Left lung (tissue), 10 donors: ENCODE measurements around the gene BGN. TPM values are rescaled to one million over a fixed set of nuclear protein-coding genes. Genes with fewer than 3 reads are reported as not detected.
A peak's percentile ranks its signal among the peaks of the same experiment; 100 is the strongest.

Experiments used
- ATAC-seq: fragments of 200-7000 bp; cut with Tn5 transposase; one replicate; pipeline ENCODE4 v1.9.1; 2020; ENCODE audit warnings: moderate library complexity
- DNase-seq, 4 donors: peaks; one replicate each; pipeline ENCODE4 v3.0.0-alpha.2; 2013 to 2020
- H3K27ac ChIP-seq, 2 donors: fragments of 200-600 bp; sonication (generic) in 1 of 2; one replicate each; pipeline versions ENCODE4 v1.5.0 to v1.8.0; 2020 to 2021
- H3K27me3 ChIP-seq, 2 donors: fragments of 200-600 bp; sonication (generic) in 1 of 2; one replicate each; pipeline versions ENCODE4 v1.5.0 to v1.8.0; 2020 to 2021
- H3K36me3 ChIP-seq, 2 donors: fragments of 200-600 bp; sonication (generic) in 1 of 2; one replicate each; pipeline versions ENCODE4 v1.5.0 to v1.8.0; 2020 to 2021
- H3K4me1 ChIP-seq, 2 donors: fragments of 200-600 bp; one replicate each; pipeline ENCODE4 v1.8.0; 2021
- H3K4me3 ChIP-seq, 2 donors: fragments of 200-600 bp; sonication (generic) in 1 of 2; one replicate each; pipeline versions ENCODE4 v1.5.0 to v1.8.0; 2020 to 2021; ENCODE audit warnings: mild to moderate bottlenecking in 1 of 2
- H3K9me3 ChIP-seq, 2 donors: fragments of 200-600 bp; sonication (generic) in 1 of 2; one replicate each; pipeline versions ENCODE4 v1.5.0 to v1.8.0; 2020 to 2021
- CTCF ChIP-seq, 2 donors: fragments of 200-600 bp; sonication (generic) in 1 of 2; IDR thresholded peaks; one replicate each; pipeline versions ENCODE4 v1.5.0 to v1.8.0; 2021; ENCODE audit warnings: antibody characterized with exemption in 2 of 2
- intact Hi-C, 2 donors: fragments of 100-400 bp; cut with DNase I; formaldehyde crosslinking; loops; one replicate each; pipeline versions ENCODE4 v1.11.2 to v1.14.2; 2022
- polyA plus RNA-seq, 6 donors: library from polyadenylated mRNA; unstranded; fragments of 120-200 nt; gene quantifications; one replicate each; pipeline ENCODE4 v1.2.1, GENCODE V29; 2013; ENCODE audit not compliant: insufficient read length in 6 of 6
- total RNA-seq, 2 donors: library from RNA; stranded (reverse); fragmentation: NEBNext Ultra II Directional; extraction: Animal tissue kit (Norgen Biotek cat#: 25700); gene quantifications; one replicate each; pipeline ENCODE4 v1.2.1, GENCODE V29; 2021
- donor health status: DM: no; HTN: yes; CAD: no.
- donor health status: DM: no; HTN: no; CAD: no.

Gene BGN
- total and polyA plus RNA-seq, 8 donors: 175 to 492 (median 202) TPM

- ATAC-seq: no peak
- Histone ChIP-seq H3K4me3 (no peak overlapping the region), H3K4me1 (no peaks in the 10 kb centered on the region), H3K27me3 (no peaks in the 10 kb centered on the region), H3K27ac (no peak overlapping the region), H3K36me3 (peaks cover 0 to 28% of the 10 kb centered on the region in 2 donors), H3K9me3 (no peaks in the 10 kb centered on the region)
- intact Hi-C loops: no loop called here
- no peak for DNase-seq
- TF ChIP-seq CTCF (IDR thresholded peaks at IDR 0.05): no peak
These were observed 48.2 kb upstream of the BGN start for GRCh38 chrX:153446636-153446936.

- Histone ChIP-seq H3K4me1 (no peaks in the 10 kb centered on the region), H3K4me3 (no peak overlapping the region), H3K27ac (no peak overlapping the region), H3K27me3 (no peaks in the 10 kb centered on the region), H3K9me3 (no peaks in the 10 kb centered on the region), H3K36me3 (peaks cover 0 to 31% of the 10 kb centered on the region in 2 donors)
- peak in 1 of 4 donors; percentile 43 for DNase-seq
- no peak for TF ChIP-seq CTCF (IDR thresholded peaks at IDR 0.05)
- intact Hi-C loops: no loop called here
- ATAC-seq: no peak
These were observed 47.7 kb upstream of the BGN start for GRCh38 chrX:153446950-153447580.

GRCh38 chrX:153447581-153447960, 47.2 kb upstream of the BGN start:
- Histone ChIP-seq H3K27me3 (no peaks in the 10 kb centered on the region), H3K9me3 (no peaks in the 10 kb centered on the region), H3K4me1 (no peaks in the 10 kb centered on the region), H3K36me3 (peaks cover 0 to 31% of the 10 kb centered on the region in 2 donors), H3K27ac (no peak overlapping the region), H3K4me3 (no peak overlapping the region)
- no peak for TF ChIP-seq CTCF (IDR thresholded peaks at IDR 0.05)
- ATAC-seq (no peak), DNase-seq (no peak)
- intact Hi-C loops: no loop called here

GRCh38 chrX:153448556-153449367, 46.0 kb upstream of the BGN start:
- no peak for ATAC-seq

More at GRCh38 chrX:153448556-153449367, 46.0 kb upstream of the BGN start:
- no peak overlapping the region for H3K4me3 ChIP-seq
- no peaks in the 10 kb centered on the region for H3K4me1 ChIP-seq
- DNase-seq: no peak
- intact Hi-C loops: no loop called here
- no peak for TF ChIP-seq CTCF (IDR thresholded peaks at IDR 0.05)
- no peak overlapping the region for H3K27ac ChIP-seq
- no peaks in the 10 kb centered on the region for H3K27me3 ChIP-seq
- H3K36me3 ChIP-seq: peaks cover 0 to 32% of the 10 kb centered on the region in 2 donors
- H3K9me3 ChIP-seq: no peaks in the 10 kb centered on the region
